Ishikawa (cell line): ENCODE data around the gene RGS8.

Experiments
- CEBPB ChIP-seq: IDR thresholded peaks from 2 replicates; pipeline ENCODE4 v1.6.1; 2012
- CREB1 ChIP-seq: IDR thresholded peaks from 2 replicates; pipeline ENCODE4 v1.6.1; 2012; ENCODE audit warnings: low read depth
- EGR1 ChIP-seq: IDR thresholded peaks from 2 replicates; pipeline ENCODE4 v1.6.1; 2012
- EP300 ChIP-seq: IDR thresholded peaks from 2 replicates; pipeline ENCODE4 v1.6.1; 2012; ENCODE audit warnings: borderline replicate concordance
- FOXM1 ChIP-seq: IDR thresholded peaks from 2 replicates; pipeline ENCODE4 v1.6.1; 2012; ENCODE audit warnings: low read depth, borderline replicate concordance
- MAX ChIP-seq: IDR thresholded peaks from 2 replicates; pipeline ENCODE4 v1.6.1; 2012
- NFIC ChIP-seq: IDR thresholded peaks from 2 replicates; pipeline ENCODE4 v1.6.1; 2012
- RAD21 ChIP-seq: IDR thresholded peaks from 2 replicates; pipeline ENCODE4 v1.6.1; 2012; ENCODE audit warnings: low read depth
- REST ChIP-seq: IDR thresholded peaks from 2 replicates; pipeline ENCODE4 v1.6.1; 2012; ENCODE audit warnings: low read depth, mild to moderate bottlenecking
- TAF1 ChIP-seq: IDR thresholded peaks from 2 replicates; pipeline ENCODE4 v1.6.1; 2012; ENCODE audit warnings: low read depth, mild to moderate bottlenecking
- TCF12 ChIP-seq: IDR thresholded peaks from 2 replicates; pipeline ENCODE4 v1.6.1; 2012; ENCODE audit warnings: low read depth
- TEAD4 ChIP-seq: IDR thresholded peaks from 2 replicates; pipeline ENCODE4 v1.6.1; 2012
- USF1 ChIP-seq: IDR thresholded peaks from 2 replicates; pipeline ENCODE4 v1.6.1; 2012
- YY1 ChIP-seq: IDR thresholded peaks from 2 replicates; pipeline ENCODE4 v1.6.1; 2012; ENCODE audit warnings: low read depth
- ZBTB7A ChIP-seq: IDR thresholded peaks from 2 replicates; pipeline ENCODE4 v1.6.1; 2012; ENCODE audit warnings: low read depth

The RGS8 gene

GRCh38 chr1:182641561-182641960 is 42.8 kb downstream of the RGS8 start:
- TF ChIP-seq CREB1 (no peak), ZBTB7A (no peak), USF1 (no peak), REST (no peak), TCF12 (no peak), EGR1 (no peak)

- TF ChIP-seq RAD21 (no peak), TEAD4 (no peak), YY1 (no peak), FOXM1 (no peak), EGR1 (no peak), TCF12 (no peak), EP300 (no peak), ZBTB7A (no peak), NFIC (no peak), CEBPB (no peak), CREB1 (no peak), REST (no peak), USF1 (no peak), MAX (no peak), TAF1 (no peak)
These were observed 45.1 kb downstream of the RGS8 start for GRCh38 chr1:182639330-182639729.

GRCh38 chr1:182637769-182638168 is 46.6 kb downstream of the RGS8 start:
- TF ChIP-seq NFIC (no peak), ZBTB7A (no peak), TAF1 (no peak), USF1 (no peak), YY1 (no peak)

- no peak for TF ChIP-seq EGR1
- TF ChIP-seq RAD21, result no peak
- TF ChIP-seq TAF1, result no peak
- no peak for TF ChIP-seq MAX
- no peak for TF ChIP-seq CREB1
- no peak for TF ChIP-seq TCF12
These were observed 48.5 kb downstream of the RGS8 start for GRCh38 chr1:182635871-182636270.
